ENCODE results near the gene RNF215. TPM values are rescaled to one million over a fixed set of nuclear protein-coding genes. Genes with fewer than 3 reads are reported as not detected.

Gene RNF215
- total and polyA plus RNA-seq, 2 of the 13 experiments (the other 11 are each of a cell fraction or from before 2014, with no cell fraction given): 5.3 to 6.1 TPM

GRCh38 chr22:30423301-30423958 is 36.2 kb upstream of the RNF215 start (continued):
- TF ChIP-seq ZNF564 (CRISPR knock-in tag; IDR thresholded peaks at IDR 0.05): peak; percentile 90
- peak; percentile 60; the same call in 1 of the 2 replicates for TF ChIP-seq ZNF570 (CRISPR knock-in tag; IDR thresholded peaks at IDR 0.05; ENCODE audit: borderline replicate concordance)
- TF ChIP-seq SALL1 (CRISPR knock-in tag; IDR thresholded peaks at IDR 0.05): no peak
- TF ChIP-seq ZSCAN21 (CRISPR knock-in tag; IDR thresholded peaks at IDR 0.05; ENCODE audit: borderline replicate concordance): no peak; the same call in 1 of the 2 replicates
- TF ChIP-seq AKAP8 (CRISPR knock-in tag; IDR thresholded peaks at IDR 0.05): no peak
- TF ChIP-seq KDM1A (CRISPR knock-in tag; IDR thresholded peaks at IDR 0.05): no peak
- peak; percentile 84; the same call in 1 of the 2 replicates for TF ChIP-seq ZNF83 (CRISPR knock-in tag; IDR thresholded peaks at IDR 0.05; ENCODE audit: borderline replicate concordance)
- TF ChIP-seq TP53 (CRISPR knock-in tag; conservative IDR thresholded peaks at IDR 0.05): no peak; the same call in 1 of the 2 replicates
- 0 out of 2 replicates have a peak, but pooled peaks have one; percentile 81 for TF ChIP-seq ZNF333 (CRISPR knock-in tag; IDR thresholded peaks at IDR 0.05; ENCODE audit: borderline replicate concordance)
- TF ChIP-seq ERF (CRISPR knock-in tag; IDR thresholded peaks at IDR 0.05): peak; percentile 63; the same call in 1 of the 2 replicates
- peak; percentile 92 for TF ChIP-seq POLR2AphosphoS5 (IDR thresholded peaks at IDR 0.05; ENCODE audit: low read depth, low read length)
- TF ChIP-seq TAF1 (CRISPR knock-in tag; IDR thresholded peaks at IDR 0.05): peak; percentile 88
- peak; percentile 98 for TF ChIP-seq PAX8 (CRISPR knock-in tag; IDR thresholded peaks at IDR 0.05; ENCODE audit: borderline replicate concordance)
- peak; percentile 8; the same call in 1 of the 2 replicates for TF ChIP-seq POGZ (CRISPR knock-in tag; IDR thresholded peaks at IDR 0.05)
- peak; percentile 81; the same call in 1 of the 2 replicates for TF ChIP-seq ZNF776 (CRISPR knock-in tag; IDR thresholded peaks at IDR 0.05)
- TF ChIP-seq TEAD2 (CRISPR knock-in tag; IDR thresholded peaks at IDR 0.05): peak; percentile 36; the same call in 1 of the 2 replicates
- TF ChIP-seq MTERF4 (CRISPR knock-in tag; IDR thresholded peaks at IDR 0.05): peak; percentile 73; the same call in 1 of the 2 replicates
- TF ChIP-seq TEAD3 (CRISPR knock-in tag; optimal IDR thresholded peaks at IDR 0.05; ENCODE audit: borderline replicate concordance): no peak
- TF ChIP-seq CHCHD3 (CRISPR knock-in tag; IDR thresholded peaks at IDR 0.05): no peak; the same call in 1 of the 2 replicates
- TF ChIP-seq SKI (IDR thresholded peaks at IDR 0.05; ENCODE audit: partially characterized antibody): no peak
- TF ChIP-seq REXO4 (CRISPR knock-in tag; IDR thresholded peaks at IDR 0.05; ENCODE audit: borderline replicate concordance): no peak
- TF ChIP-seq, protein P1, sequence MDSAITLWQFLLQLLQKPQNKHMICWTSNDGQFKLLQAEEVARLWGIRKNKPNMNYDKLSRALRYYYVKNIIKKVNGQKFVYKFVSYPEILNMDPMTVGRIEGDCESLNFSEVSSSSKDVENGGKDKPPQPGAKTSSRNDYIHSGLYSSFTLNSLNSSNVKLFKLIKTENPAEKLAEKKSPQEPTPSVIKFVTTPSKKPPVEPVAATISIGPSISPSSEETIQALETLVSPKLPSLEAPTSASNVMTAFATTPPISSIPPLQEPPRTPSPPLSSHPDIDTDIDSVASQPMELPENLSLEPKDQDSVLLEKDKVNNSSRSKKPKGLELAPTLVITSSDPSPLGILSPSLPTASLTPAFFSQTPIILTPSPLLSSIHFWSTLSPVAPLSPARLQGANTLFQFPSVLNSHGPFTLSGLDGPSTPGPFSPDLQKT (CRISPR knock-in tag; IDR thresholded peaks at IDR 0.05; ENCODE audit: borderline replicate concordance): peak; percentile 90; the same call in 1 of the 2 replicates
- 0 out of 2 replicates have a peak, but pooled peaks have one; percentile 42 for TF ChIP-seq ZNF737 (CRISPR knock-in tag; IDR thresholded peaks at IDR 0.05; ENCODE audit: borderline replicate concordance)
- TF ChIP-seq, protein P2, sequence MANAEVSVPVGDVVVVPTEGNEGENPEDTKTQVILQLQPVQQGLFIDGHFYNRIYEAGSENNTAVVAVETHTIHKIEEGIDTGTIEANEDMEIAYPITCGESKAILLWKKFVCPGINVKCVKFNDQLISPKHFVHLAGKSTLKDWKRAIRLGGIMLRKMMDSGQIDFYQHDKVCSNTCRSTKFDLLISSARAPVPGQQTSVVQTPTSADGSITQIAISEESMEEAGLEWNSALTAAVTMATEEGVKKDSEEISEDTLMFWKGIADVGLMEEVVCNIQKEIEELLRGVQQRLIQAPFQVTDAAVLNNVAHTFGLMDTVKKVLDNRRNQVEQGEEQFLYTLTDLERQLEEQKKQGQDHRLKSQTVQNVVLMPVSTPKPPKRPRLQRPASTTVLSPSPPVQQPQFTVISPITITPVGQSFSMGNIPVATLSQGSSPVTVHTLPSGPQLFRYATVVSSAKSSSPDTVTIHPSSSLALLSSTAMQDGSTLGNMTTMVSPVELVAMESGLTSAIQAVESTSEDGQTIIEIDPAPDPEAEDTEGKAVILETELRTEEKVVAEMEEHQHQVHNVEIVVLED (CRISPR knock-in tag; IDR thresholded peaks at IDR 0.05; ENCODE audit: borderline replicate concordance): no peak
- no peak for TF ChIP-seq NFRKB (IDR thresholded peaks at IDR 0.05)
- no peak for TF ChIP-seq THYN1 (CRISPR knock-in tag; IDR thresholded peaks at IDR 0.05; ENCODE audit: borderline replicate concordance, low read depth)
- TF ChIP-seq ZFP62 (CRISPR knock-in tag; IDR thresholded peaks at IDR 0.05): no peak
- no peak for TF ChIP-seq REL (CRISPR knock-in tag; conservative IDR thresholded peaks at IDR 0.05)
- peak; percentile 77; the same call in 1 of the 2 replicates for TF ChIP-seq ZNF367 (CRISPR knock-in tag; IDR thresholded peaks at IDR 0.05; ENCODE audit: borderline replicate concordance)
